Neural cell (in vitro differentiated cells): ENCODE data around the gene INPP5D. TPM values are rescaled to one million over a fixed set of nuclear protein-coding genes. Genes with fewer than 3 reads are reported as not detected.

ENCODE experiments used
- H2AFZ ChIP-seq: fragments of 200-600, 300-800 bp; sonication (generic), shearing (Covaris generic); 2 replicates; pipeline ENCODE4 v1.6.0; 2014; ENCODE audit warnings: low read depth, mild to moderate bottlenecking, antibody characterized with exemption, low read length, moderate library complexity
- H3F3A ChIP-seq: fragments of 200-600 bp; shearing (Covaris generic); 2 replicates; pipeline ENCODE4 v1.6.1; 2016; ENCODE audit warnings: mild to moderate bottlenecking, moderate library complexity, mixed read lengths, antibody characterized with exemption, low read length; ENCODE audit not compliant: insufficient read depth, poor library complexity, severe bottlenecking
- H3K27ac ChIP-seq: fragments of 200-600, 300-800 bp; sonication (generic), shearing (Covaris generic); 2 replicates; pipeline ENCODE4 v1.5.1; 2014; ENCODE audit warnings: mild to moderate bottlenecking, low read length, moderate library complexity
- H3K27me3 ChIP-seq: fragments of 300-800, 200-600 bp; sonication (generic), shearing (Covaris generic); 2 replicates; pipeline ENCODE4 v1.6.0; 2014; ENCODE audit warnings: mild to moderate bottlenecking, low read depth, low read length, moderate library complexity; ENCODE audit not compliant: insufficient read depth
- H3K36me3 ChIP-seq: fragments of 300-800, 200-600 bp; sonication (generic), shearing (Covaris generic); 2 replicates; pipeline ENCODE4 v1.5.1; 2014; ENCODE audit warnings: mild to moderate bottlenecking, antibody characterized with exemption, low read length, moderate library complexity; ENCODE audit not compliant: insufficient read depth
- H3K4me2 ChIP-seq: fragments of 300-800, 200-600 bp; sonication (generic), shearing (Covaris generic); 2 replicates; pipeline ENCODE4 v1.6.0; 2014; ENCODE audit warnings: mild to moderate bottlenecking, low read length
- H3K4me3 ChIP-seq: fragments of 300-800, 200-600 bp; sonication (generic), shearing (Covaris generic); 2 replicates; pipeline ENCODE4 v1.5.1; 2014; ENCODE audit warnings: mild to moderate bottlenecking, low read length, moderate library complexity
- H3K79me2 ChIP-seq: fragments of 200-600 bp; shearing (Covaris generic); replicated peaks from 2 replicates; pipeline ENCODE4 v1.6.0; 2014; ENCODE audit warnings: mild to moderate bottlenecking, low read length, moderate library complexity; ENCODE audit not compliant: insufficient read depth
- H3K9ac ChIP-seq: fragments of 300-800, 200-600 bp; sonication (generic), shearing (Covaris generic); 2 replicates; pipeline ENCODE4 v1.6.1; 2016; ENCODE audit warnings: mild to moderate bottlenecking, low read length, mixed read lengths
- H3K9me2 ChIP-seq: fragments of 200-600 bp; shearing (Covaris generic); 2 replicates; pipeline ENCODE4 v1.6.1; 2016; ENCODE audit warnings: mild to moderate bottlenecking, low read length, mixed read lengths; ENCODE audit not compliant: insufficient read depth
- H3K9me3 ChIP-seq: fragments of 200-600, 300-800 bp; sonication (generic), shearing (Covaris generic); 2 replicates; pipeline ENCODE4 v1.6.1; 2016; ENCODE audit warnings: mild to moderate bottlenecking, mixed run types, low read length, moderate library complexity, mixed read lengths
- H4K20me1 ChIP-seq: fragments of 200-600 bp; shearing (Covaris generic); 2 replicates; pipeline ENCODE4 v1.6.1; 2016; ENCODE audit warnings: mild to moderate bottlenecking, mixed run types; ENCODE audit not compliant: insufficient read depth
- CTCF ChIP-seq: fragments of 450-650 bp; IDR thresholded peaks from 2 replicates; pipeline ENCODE4 v1.5.1; 2014; ENCODE audit warnings: antibody characterized with exemption, mild to moderate bottlenecking, moderate library complexity; ENCODE audit not compliant: poor library complexity, severe bottlenecking
- EZH2 ChIP-seq: fragments of 200-600, 300-800 bp; shearing (Covaris generic), sonication (generic); IDR thresholded peaks from 2 replicates; pipeline ENCODE4 v1.6.1; 2014; ENCODE audit warnings: antibody characterized with exemption, low read length, borderline replicate concordance, mild to moderate bottlenecking; ENCODE audit not compliant: insufficient read depth, poor library complexity, severe bottlenecking
- MXI1 ChIP-seq: fragments of 450-650 bp; conservative IDR thresholded peaks from 2 replicates; pipeline ENCODE4 v1.6.1; 2014; ENCODE audit warnings: antibody characterized with exemption, mild to moderate bottlenecking; ENCODE audit not compliant: poor library complexity, severe bottlenecking
- POLR2AphosphoS5 ChIP-seq: IDR thresholded peaks from 2 replicates; pipeline ENCODE4 v1.6.1; 2012
- REST ChIP-seq: IDR thresholded peaks from 2 replicates; pipeline ENCODE4 v1.6.1; 2012; ENCODE audit warnings: borderline replicate concordance
- SMC3 ChIP-seq: fragments of 450-650 bp; conservative IDR thresholded peaks from 2 replicates; pipeline ENCODE4 v1.6.1; 2014; ENCODE audit warnings: antibody characterized with exemption, mild to moderate bottlenecking, moderate library complexity; ENCODE audit not compliant: poor library complexity
- TAF1 ChIP-seq: IDR thresholded peaks from 2 replicates; pipeline ENCODE4 v1.6.1; 2012; ENCODE audit warnings: low read depth
- polyA plus RNA-seq: library from polyadenylated mRNA; depleted of rRNA; stranded (reverse); fragments of >200 nt; gene quantifications from 2 replicates; pipeline ENCODE4 v1.2.3, GENCODE V29; 2014

Gene INPP5D
- polyA plus RNA-seq, 1 donor from 2014 or later, result not detected

GRCh38 chr2:233083782-233084181 is 23.6 kb downstream of the INPP5D start:
- Histone ChIP-seq H3K9me3 (no peaks in the 10 kb centered on the region), H3K9me2 (no peaks in the 10 kb centered on the region), H3F3A (no peaks in the 10 kb centered on the region), H3K4me3 (no peak overlapping the region), H3K27me3 (no peaks in the 10 kb centered on the region), H3K4me2 (no peak overlapping the region), H3K36me3 (no peaks in the 10 kb centered on the region), H3K79me2 (no peaks in the 10 kb centered on the region), H2AFZ (no peak overlapping the region), H3K9ac (no peak overlapping the region), H4K20me1 (no peaks in the 10 kb centered on the region), H3K27ac (no peak overlapping the region)
- TF ChIP-seq POLR2AphosphoS5, result no peak
- no peak for TF ChIP-seq TAF1
- TF ChIP-seq MXI1, result no peak
- no peak for TF ChIP-seq REST
- TF ChIP-seq SMC3, result no peak

GRCh38 chr2:233084488-233084887 is 24.3 kb downstream of the INPP5D start:
- no peak overlapping the region for H3K27ac ChIP-seq

More at GRCh38 chr2:233084488-233084887, 24.3 kb downstream of the INPP5D start:
- Histone ChIP-seq H3K4me2 (no peak overlapping the region), H3K79me2 (no peaks in the 10 kb centered on the region), H3K27me3 (no peaks in the 10 kb centered on the region), H3K9me2 (no peaks in the 10 kb centered on the region), H3K9me3 (no peaks in the 10 kb centered on the region), H2AFZ (no peak overlapping the region), H3K36me3 (no peaks in the 10 kb centered on the region), H3F3A (no peaks in the 10 kb centered on the region), H3K4me3 (no peak overlapping the region), H4K20me1 (no peaks in the 10 kb centered on the region), H3K9ac (no peak overlapping the region)
- TF ChIP-seq TAF1 (no peak), EZH2 (no peak), REST (no peak), MXI1 (no peak), CTCF (no peak)
